Measurements from ENCODE around the gene LPP.

DNA sequence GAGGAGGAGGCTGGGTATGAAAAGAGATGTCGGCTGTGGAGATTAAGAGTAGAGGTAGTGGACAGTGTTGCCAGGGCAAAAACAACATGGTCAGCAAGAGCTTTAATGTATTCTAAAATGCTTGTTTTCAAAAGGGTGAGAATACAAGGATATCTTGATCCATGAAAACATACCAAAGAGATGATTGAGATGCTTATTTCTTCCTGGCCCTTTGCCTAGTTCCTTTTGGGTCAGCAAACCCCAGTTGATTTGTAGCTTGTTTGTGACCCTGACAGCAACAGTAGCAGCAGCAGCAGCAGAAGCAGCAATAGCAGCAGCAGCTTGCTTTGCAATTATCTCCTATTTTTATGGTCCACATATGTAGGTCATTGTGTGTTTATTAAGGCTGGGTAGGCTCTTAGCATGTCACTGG lies 337.3 kb downstream of the LPP start:
- TF ChIP-seq CTCF (IDR thresholded peaks at IDR 0.05) = no peak
- no peak for TF ChIP-seq POLR2A (IDR thresholded peaks at IDR 0.05)
